GM19035 (cell line): ENCODE results near the gene FBXO4.
"Not testable (repeated sequence)": the region's sequence is repeated elsewhere in the genome, so short reads cannot be mapped to it uniquely, and the experiment has no call there.

Source experiments
- ATAC-seq: cut with Tn5 transposase; IDR thresholded peaks from one replicate; pipeline ENCODE4 v1.9.1; 2021; ENCODE audit not compliant: unreplicated experiment

FBXO4 gene

DNA sequence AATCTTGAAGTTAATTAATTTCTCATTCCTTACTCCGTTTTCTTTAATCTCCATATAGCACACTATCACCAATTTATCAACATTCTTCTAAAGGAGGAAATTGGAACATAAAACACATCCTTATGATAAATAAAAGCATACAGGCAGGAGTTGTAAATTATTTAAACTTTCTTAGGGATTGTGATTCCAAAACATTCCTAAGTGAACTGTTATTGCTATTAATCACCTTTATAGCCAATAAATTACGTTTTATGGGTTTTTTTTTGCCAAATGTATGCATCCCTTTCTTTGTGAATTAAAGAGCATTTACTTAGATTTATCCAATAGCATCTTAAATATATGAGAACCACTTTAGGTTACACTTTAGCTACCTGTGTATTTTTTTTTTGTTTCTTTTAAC is 55.3 kb downstream of the FBXO4 start:
- ATAC-seq, result no peak

DNA sequence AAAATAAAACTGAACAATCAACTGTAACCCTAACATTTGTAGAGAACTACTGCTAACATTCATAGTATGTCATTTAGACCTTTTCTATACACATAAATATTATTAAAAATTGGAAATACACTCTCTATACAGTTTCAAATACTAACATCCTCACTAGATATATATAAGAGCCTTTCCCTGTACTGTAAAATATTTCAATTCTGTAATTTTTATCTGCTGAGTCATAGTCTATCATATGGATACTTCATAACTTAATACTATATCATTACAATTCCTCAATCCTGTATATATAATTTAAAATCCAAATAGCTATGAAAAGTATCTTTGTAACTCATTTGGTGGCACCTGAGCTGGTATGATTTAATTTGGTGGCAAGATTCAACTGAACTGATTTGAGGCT is 55.8 kb downstream of the FBXO4 start:
- ATAC-seq, result no peak

DNA sequence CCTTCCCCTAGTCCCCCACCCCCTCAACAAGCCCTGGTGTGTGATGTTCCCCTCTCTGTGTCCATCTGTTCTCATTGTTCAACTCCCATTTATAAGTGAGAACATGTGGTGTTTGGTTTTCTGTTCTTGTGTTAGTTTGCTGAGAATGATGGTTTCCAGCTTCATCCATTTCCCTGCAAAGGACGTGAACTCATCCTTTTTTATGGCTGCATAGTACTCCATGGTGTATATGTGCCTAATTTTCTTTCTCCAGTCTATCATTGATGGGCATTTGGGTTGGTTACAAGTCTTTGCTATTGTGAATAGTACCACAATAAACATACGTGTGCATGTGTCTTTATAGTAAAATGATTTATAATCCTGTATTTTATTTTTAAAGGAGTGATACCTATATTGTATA is 57.8 kb downstream of the FBXO4 start:
- not testable (repeated sequence) for ATAC-seq

DNA sequence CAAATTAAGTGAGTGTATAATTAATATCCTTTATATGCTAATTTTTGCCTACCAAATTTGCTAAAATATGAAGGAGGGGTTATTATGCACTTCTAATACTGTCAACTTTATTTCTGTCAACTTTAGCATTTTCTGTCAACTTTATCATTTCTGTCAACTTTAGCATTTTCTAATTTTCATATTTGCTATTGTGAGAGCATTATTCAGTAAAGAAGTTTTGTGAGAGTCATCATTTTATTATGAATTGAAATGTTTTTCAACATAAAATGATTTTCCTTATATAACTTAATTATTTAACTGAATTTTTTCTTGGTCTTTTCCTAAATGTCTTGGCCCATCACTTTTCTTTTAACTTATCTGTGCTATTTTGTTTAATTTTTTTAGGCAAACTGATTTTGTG is 58.2 kb downstream of the FBXO4 start:
- no peak for ATAC-seq

DNA sequence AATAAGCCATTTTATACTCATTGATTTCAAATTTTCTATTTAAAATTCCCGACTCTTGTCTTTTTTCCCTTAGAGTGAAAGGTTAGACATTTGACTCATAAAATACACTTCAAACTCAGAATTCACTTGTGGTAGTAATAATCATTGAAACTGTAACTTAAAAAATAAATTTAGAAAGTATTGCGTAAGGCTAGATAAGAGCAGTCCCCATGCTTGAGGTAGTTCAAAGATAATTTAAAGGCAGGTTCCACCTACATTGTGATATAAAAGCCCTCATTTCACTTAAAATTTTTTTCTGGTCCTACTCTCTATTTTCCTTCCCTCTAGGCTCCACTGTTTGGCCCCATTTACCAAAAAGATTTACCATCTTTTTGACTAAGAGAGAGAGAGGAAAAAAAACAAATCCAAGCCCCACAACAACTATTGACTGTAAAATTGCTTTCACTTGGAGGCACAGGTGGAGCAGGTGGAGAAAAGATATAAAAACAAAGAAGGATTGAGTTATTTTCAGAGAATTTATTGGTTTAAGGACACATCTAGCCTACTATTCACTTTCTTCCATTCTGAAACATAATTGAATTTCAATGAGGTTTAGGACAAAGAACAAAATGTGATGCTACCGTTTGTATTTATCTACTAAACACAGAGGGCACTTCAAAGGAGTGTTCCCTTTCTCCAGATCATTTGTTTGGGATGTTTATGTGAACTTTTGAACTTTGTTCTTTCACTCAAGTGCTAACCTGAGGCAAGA is 61.0 kb downstream of the FBXO4 start:
- ATAC-seq, result no peak
